NB4 (cell line): ENCODE data around the gene HTT.

Experiments
- DNase-seq: peaks from one replicate; pipeline ENCODE4 v3.0.0; 2010; ENCODE audit warnings: low read depth
- H3K4me3 ChIP-seq: one replicate; pipeline ENCODE4 v1.5.1; 2011; ENCODE audit warnings: mild to moderate bottlenecking, low read depth, low read length, moderate library complexity
- CTCF ChIP-seq: IDR thresholded peaks from one replicate; pipeline ENCODE4 v1.5.1; 2012; ENCODE audit warnings: low read depth, low read length
- MYC ChIP-seq: IDR thresholded peaks from 2 replicates; pipeline ENCODE4 v1.6.1; 2011; ENCODE audit warnings: low read depth, low read length
- POLR2A ChIP-seq: IDR thresholded peaks from 2 replicates; pipeline ENCODE4 v1.6.1; 2011; ENCODE audit warnings: mild to moderate bottlenecking; ENCODE audit not compliant: insufficient read length; ENCODE audit errors: extremely low read depth
- TF ChIP-seq, protein P1 (sequence below): IDR thresholded peaks from 2 replicates; pipeline ENCODE4 v1.6.1; 2011; ENCODE audit warnings: low read depth, low read length

Gene HTT

GRCh38 chr4:3199653-3200422 lies 125.4 kb downstream of the HTT start:
- TF ChIP-seq POLR2A (no peak), MYC (no peak), CTCF (no peak)
- TF ChIP-seq, protein P1, sequence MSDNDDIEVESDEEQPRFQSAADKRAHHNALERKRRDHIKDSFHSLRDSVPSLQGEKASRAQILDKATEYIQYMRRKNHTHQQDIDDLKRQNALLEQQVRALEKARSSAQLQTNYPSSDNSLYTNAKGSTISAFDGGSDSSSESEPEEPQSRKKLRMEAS = no peak
- H3K4me3 ChIP-seq = no peak overlapping the region
- peak; percentile 22 for DNase-seq

DNA sequence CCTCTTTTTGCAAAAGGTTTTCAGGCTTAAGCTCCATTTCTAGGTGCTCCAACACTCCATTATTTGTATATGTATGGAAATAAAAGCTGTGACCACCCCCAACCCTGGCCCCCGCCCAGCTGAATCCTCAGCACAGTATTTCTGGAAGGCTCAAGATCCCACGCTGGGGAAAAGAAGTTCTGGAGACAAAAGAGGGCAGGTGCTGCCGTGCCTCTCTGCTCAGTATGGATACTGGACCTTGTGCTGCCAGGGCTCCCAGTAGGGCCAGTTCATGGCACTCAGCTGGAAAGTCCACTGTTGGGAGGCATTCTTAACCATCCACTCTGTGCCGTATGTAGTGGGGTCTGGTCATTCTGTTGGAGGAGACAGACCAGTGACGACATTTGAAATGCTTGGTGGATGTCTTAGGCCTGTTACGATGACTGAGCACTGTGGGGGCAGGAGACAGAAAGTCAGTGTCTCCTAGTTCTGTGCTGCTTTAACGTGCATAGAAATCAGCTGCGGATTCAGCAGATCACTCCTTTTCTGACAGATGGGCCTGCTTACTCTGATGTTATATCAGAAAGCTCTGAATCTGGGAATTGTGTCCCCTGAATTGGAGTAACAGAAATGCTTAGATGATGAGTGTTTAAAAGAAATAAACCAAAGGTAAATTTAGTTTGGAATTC lies 126.1 kb downstream of the HTT start:
- no peak overlapping the region for H3K4me3 ChIP-seq
- no peak for DNase-seq

GRCh38 chr4:3201718-3202702 lies 127.5 kb downstream of the HTT start:
- no peak for TF ChIP-seq CTCF
- TF ChIP-seq MYC = 0 out of 2 replicates have a peak, but pooled peaks have one; percentile 6
- TF ChIP-seq, protein P1 = peak; percentile 58; the same call in 1 of the 2 replicates
- H3K4me3 ChIP-seq = no peak overlapping the region
- DNase-seq = peak; percentile 93

More for the DNA sequence above, 126.1 kb downstream of the HTT start:
- TF ChIP-seq CTCF = no peak
- no peak for TF ChIP-seq POLR2A
- no peak for TF ChIP-seq MYC
- TF ChIP-seq, protein P1 = no peak

DNA sequence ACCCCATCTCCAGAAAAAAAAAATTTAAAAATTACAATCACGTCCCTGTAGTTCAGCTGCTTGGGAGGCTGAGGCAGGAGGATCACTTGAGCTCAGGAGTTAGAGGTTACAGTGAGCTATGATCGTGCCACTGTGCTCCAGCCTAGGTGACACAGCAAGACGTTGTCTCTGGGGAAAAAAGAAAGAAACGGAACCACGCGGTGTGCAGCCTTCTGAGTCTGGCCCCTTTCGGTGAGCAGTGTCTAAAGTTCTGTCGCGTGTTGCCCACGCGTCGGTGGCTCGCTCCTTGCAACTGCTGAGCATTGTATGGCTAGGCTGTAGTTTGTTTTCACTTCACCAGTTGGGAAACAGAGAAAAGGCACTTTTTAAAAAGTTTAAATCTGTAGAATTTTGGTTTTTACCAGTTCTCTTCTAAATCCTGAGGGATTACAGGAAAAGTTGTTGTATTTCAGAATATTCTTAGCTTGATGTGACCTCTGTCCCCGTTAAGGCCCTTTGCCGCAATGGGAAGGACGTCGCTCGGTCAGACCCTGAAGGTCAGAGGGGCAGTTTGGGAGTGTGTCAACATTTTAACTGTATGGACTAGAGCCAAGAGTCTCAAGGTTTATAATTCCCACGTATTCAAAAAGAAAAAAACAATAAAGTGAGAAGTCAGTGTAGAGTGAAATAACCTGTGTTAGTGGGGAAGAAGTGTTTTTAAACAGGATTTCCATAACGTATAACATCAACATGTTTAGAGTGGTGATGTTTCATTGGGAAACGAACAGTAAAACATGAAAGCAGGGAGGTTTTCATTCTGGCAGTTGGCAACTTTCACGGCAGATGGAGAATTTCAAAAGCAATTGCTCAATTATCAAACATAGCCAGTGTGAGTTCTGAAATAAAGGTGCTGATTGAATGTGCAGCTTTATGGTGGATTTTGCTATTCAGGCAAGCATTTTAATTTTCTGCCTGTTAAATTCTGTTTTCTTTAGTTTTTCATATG lies 128.6 kb downstream of the HTT start:
- peak; percentile 51 for DNase-seq
- no peak overlapping the region for H3K4me3 ChIP-seq
- TF ChIP-seq POLR2A (no peak), CTCF (no peak), MYC (no peak)
- TF ChIP-seq, protein P1 = no peak

- no peak overlapping the region for H3K4me3 ChIP-seq
Observed at GRCh38 chr4:3203971-3204431, 129.5 kb downstream of the HTT start.

More at GRCh38 chr4:3203971-3204431, 129.5 kb downstream of the HTT start:
- DNase-seq = no peak
- no peak for TF ChIP-seq MYC
- TF ChIP-seq CTCF = no peak
- TF ChIP-seq POLR2A = no peak
- TF ChIP-seq, protein P1 = no peak
